GM19467 (cell line): ENCODE measurements around the gene SLIT3.

Source experiments
- ATAC-seq: cut with Tn5 transposase; IDR thresholded peaks from one replicate; pipeline ENCODE4 v1.9.1; 2021; ENCODE audit warnings: mild to moderate bottlenecking, moderate library complexity; ENCODE audit not compliant: unreplicated experiment

SLIT3 gene

GRCh38 chr5:169089343-169089742 is 211.6 kb downstream of the SLIT3 start:
- no peak for ATAC-seq

- no peak for ATAC-seq
Measured at GRCh38 chr5:169088028-169088725, 212.8 kb downstream of the SLIT3 start.

GRCh38 chr5:169085636-169086035 is 215.3 kb downstream of the SLIT3 start:
- no peak for ATAC-seq

- ATAC-seq, result no peak
Measured at GRCh38 chr5:169085212-169085611, 215.7 kb downstream of the SLIT3 start.

GRCh38 chr5:169084775-169085174 is 216.2 kb downstream of the SLIT3 start:
- no peak for ATAC-seq

GRCh38 chr5:169083394-169084018 is 217.4 kb downstream of the SLIT3 start:
- no peak for ATAC-seq

- ATAC-seq, result no peak
Measured at GRCh38 chr5:169081000-169081724, 219.8 kb downstream of the SLIT3 start.

GRCh38 chr5:169080448-169080911 is 220.5 kb downstream of the SLIT3 start:
- no peak for ATAC-seq

- ATAC-seq, result no peak
Measured at GRCh38 chr5:169079697-169080096, 221.2 kb downstream of the SLIT3 start.

GRCh38 chr5:169074839-169075238 is 226.1 kb downstream of the SLIT3 start:
- ATAC-seq, result no peak

GRCh38 chr5:169072233-169072632 is 228.7 kb downstream of the SLIT3 start:
- ATAC-seq, result no peak

GRCh38 chr5:169070413-169070812 is 230.5 kb downstream of the SLIT3 start:
- ATAC-seq, result no peak

- no peak for ATAC-seq
Measured at GRCh38 chr5:169067751-169068173, 233.2 kb downstream of the SLIT3 start.

- no peak for ATAC-seq
Measured at GRCh38 chr5:169065400-169065799, 235.5 kb downstream of the SLIT3 start.

GRCh38 chr5:169064093-169064492 is 236.8 kb downstream of the SLIT3 start:
- no peak for ATAC-seq

GRCh38 chr5:169063316-169063953 is 237.5 kb downstream of the SLIT3 start:
- ATAC-seq, result no peak

- ATAC-seq, result no peak
Measured at GRCh38 chr5:169062690-169063089, 238.2 kb downstream of the SLIT3 start.

- ATAC-seq, result no peak
Measured at GRCh38 chr5:169054506-169054905, 246.4 kb downstream of the SLIT3 start.

GRCh38 chr5:169052207-169052606 is 248.7 kb downstream of the SLIT3 start:
- no peak for ATAC-seq

- ATAC-seq, result no peak
Measured at GRCh38 chr5:169051351-169051750, 249.6 kb downstream of the SLIT3 start.

- ATAC-seq, result no peak
Measured at GRCh38 chr5:169050636-169051035, 250.3 kb downstream of the SLIT3 start.
